Measurements from ENCODE around the gene ECE2. TPM values are rescaled to one million over a fixed set of nuclear protein-coding genes. Genes with fewer than 3 reads are reported as not detected.
"Not testable (repeated sequence)": the region's sequence is repeated elsewhere in the genome, so short reads cannot be mapped to it uniquely, and the experiment has no call there.

Gene ECE2
- total RNA-seq, 6 experiments from 2014 or later, result not detected

- no peak for TF ChIP-seq CTCF (IDR thresholded peaks at IDR 0.05)
- no peak overlapping the region for H3K27ac ChIP-seq
- no peaks in the 10 kb centered on the region for H3K27me3 ChIP-seq
- no peak for ATAC-seq
- no peak overlapping the region for H3K4me3 ChIP-seq
- H3K4me1 ChIP-seq, result peaks cover 0 to 6% (median 0%) of the 10 kb centered on the region in 4 donors
- intact Hi-C loops (cut with DNase I), result no loop called here
- 70% methylated on average over 8 of the region's 8 CpGs for WGBS (ENCODE audit: insufficient coverage, low coverage, low lambda C conversion rate, missing lambda C conversion rate)
- H3K9me3 ChIP-seq, result no peaks in the 10 kb centered on the region
- H3K36me3 ChIP-seq, result peaks cover 0 to 12% (median 6%) of the 10 kb centered on the region in 4 donors
- DNase-seq, result no peak
Measured at GRCh38 chr3:184339001-184339400, 63.2 kb downstream of the ECE2 start.

GRCh38 chr3:184339451-184340135, 63.8 kb downstream of the ECE2 start:
- DNase-seq; intact Hi-C loops (cut with DNase I); H3K36me3 ChIP-seq; H3K9me3 ChIP-seq; H3K27ac ChIP-seq; H3K27me3 ChIP-seq; H3K4me1 ChIP-seq; H3K4me3 ChIP-seq; ATAC-seq: not testable (repeated sequence)
- WGBS (ENCODE audit: insufficient coverage, low coverage, low lambda C conversion rate, missing lambda C conversion rate), result 91% methylated on average over 11 of the region's 19 CpGs

- intact Hi-C loops (cut with DNase I), result no loop called here
Measured at GRCh38 chr3:184341925-184342324, 66.1 kb downstream of the ECE2 start.

More at GRCh38 chr3:184341925-184342324, 66.1 kb downstream of the ECE2 start:
- Histone ChIP-seq H3K9me3 (no peaks in the 10 kb centered on the region), H3K27me3 (no peaks in the 10 kb centered on the region), H3K4me1 (peaks cover 0 to 2% (median 0%) of the 10 kb centered on the region in 4 donors), H3K4me3 (no peak overlapping the region), H3K36me3 (no peaks in the 10 kb centered on the region), H3K27ac (no peak overlapping the region)
- TF ChIP-seq POLR2A (IDR thresholded peaks at IDR 0.05), result no peak
- TF ChIP-seq CTCF (IDR thresholded peaks at IDR 0.05), result no peak
- no peak for DNase-seq
- 89% methylated on average over 5 of the region's 7 CpGs for WGBS (ENCODE audit: insufficient coverage, low coverage, low lambda C conversion rate, missing lambda C conversion rate)
- ATAC-seq, result no peak

MicroRNAs encoded within 50 kb of the gene (microRNA counts, 767-probe panel; counts per million panel counts)
- 237 counts per million for microRNA hsa-miR-1224-3p
- 237 counts per million for microRNA hsa-miR-1224-5p

Small RNA genes lying within 50 kb of the gene (microRNA-seq; reads per million reads assigned to microRNA genes)
- gene MIR1224, result 0.29 to 3.2 reads per million in 2 donors

Small RNA genes lying within 50 kb of the gene (small RNA-seq; reads per million reads assigned to genes)
- 0 to 1.0 reads per million in 2 experiments for gene MIR1224
- gene SNORD66, result 2,659 to 3,129 reads per million in 2 experiments

Other genes with a start within 250 kb of the ECE2 start
- not detected for gene HTR3D, start 244.3 kb upstream of the ECE2 start, total RNA-seq
- gene HTR3C, start 223.0 kb upstream of the ECE2 start, total RNA-seq, result not detected
- gene HTR3E, start 179.0 kb upstream of the ECE2 start, total RNA-seq, result not detected
- gene EIF2B5, start 140.7 kb upstream of the ECE2 start, total RNA-seq, result 10 to 100 TPM; 16.7 to 25.6 (median 20.5) TPM
- gene DVL3, start 120.6 kb upstream of the ECE2 start, total RNA-seq, result 10 to 100 TPM; 18.9 to 28.1 (median 21.8) TPM
- 100 to 1,000 TPM in 4 of 6 experiments, 10 to 100 TPM in 2; 87.4 to 119 (median 105) TPM for gene AP2M1, start 101.2 kb upstream of the ECE2 start, total RNA-seq
- gene ABCF3, start 89.8 kb upstream of the ECE2 start, total RNA-seq, result 10 to 100 TPM; 33.7 to 40.6 (median 38.5) TPM
- gene VWA5B2, start 46.4 kb upstream of the ECE2 start, total RNA-seq, result under 1 TPM in 3 of 6 experiments, not detected in 3; 0.21 to 0.59 (median 0.25) TPM
- gene ALG3, start 27.1 kb upstream of the ECE2 start, total RNA-seq, result 100 to 1,000 TPM in 2 of 6 experiments, 10 to 100 TPM in 4; 29.3 to 130 (median 35.5) TPM
- gene EEF1AKMT4, start 26.4 kb upstream of the ECE2 start, total RNA-seq, result 10 to 100 TPM in 2 of 6 experiments, 1 to 10 TPM in 4; 4.9 to 19.4 (median 7.1) TPM
- gene CAMK2N2, start 14.5 kb upstream of the ECE2 start, total RNA-seq, result under 1 TPM in 3 of 6 experiments, not detected in 3; 0.21 to 0.42 (median 0.24) TPM
- gene PSMD2, start 23.2 kb downstream of the ECE2 start, total RNA-seq, result 100 to 1,000 TPM in 3 of 6 experiments, 10 to 100 TPM in 3; 85.5 to 153 (median 103) TPM
- gene EIF4G1, start 38.6 kb downstream of the ECE2 start, total RNA-seq, result 100 to 1,000 TPM; 262 to 368 (median 291) TPM
- 1 to 10 TPM; 2.4 to 6.5 (median 3.1) TPM for gene FAM131A, start 61.6 kb downstream of the ECE2 start, total RNA-seq
- 1 to 10 TPM; 1.8 to 2.9 (median 2.5) TPM for gene CLCN2, start 85.6 kb downstream of the ECE2 start, total RNA-seq
- 10 to 100 TPM; 27.4 to 65.7 (median 35.3) TPM for gene POLR2H, start 85.7 kb downstream of the ECE2 start, total RNA-seq
- 10 to 100 TPM in 3 of 6 experiments, 1 to 10 TPM in 3; 8.2 to 12.1 (median 10.5) TPM for gene THPO, start 102.2 kb downstream of the ECE2 start, total RNA-seq
- 10 to 100 TPM; 19.5 to 97.2 (median 64.8) TPM for gene CHRD, start 104.0 kb downstream of the ECE2 start, total RNA-seq

Measured in right lobe of liver (tissue), 6 donors.